ENCODE data around the gene MRPS16. TPM values are rescaled to one million over a fixed set of nuclear protein-coding genes. Genes with fewer than 3 reads are reported as not detected.

MRPS16 gene
- total RNA-seq, 1 donor from 2014 or later, result 35.4 TPM

Small RNA genes within 50 kb of the gene (small RNA-seq; reads per million reads assigned to genes)
- gene RNU6-833P (ENCODE audit: low replicate concordance), result not detected

Other genes with a start within 250 kb of the MRPS16 start
- 65.1 TPM for gene P4HA1, start 155.8 kb downstream of the MRPS16 start, total RNA-seq
- 0.59 TPM for gene NUDT13, start 142.2 kb downstream of the MRPS16 start, total RNA-seq
- 25.8 TPM for gene ECD, start 84.6 kb downstream of the MRPS16 start, total RNA-seq
- 25.6 TPM for gene FAM149B1, start 84.5 kb downstream of the MRPS16 start, total RNA-seq
- 17.2 TPM for gene DNAJC9, start 5.4 kb downstream of the MRPS16 start, total RNA-seq
- 3.4 TPM for gene CFAP70, start 106.2 kb upstream of the MRPS16 start, total RNA-seq
- 47.4 TPM for gene ANXA7, start 161.4 kb upstream of the MRPS16 start, total RNA-seq
- gene MSS51, start 180.9 kb upstream of the MRPS16 start, total RNA-seq, result 9.1 TPM
- gene PPP3CB, start 243.4 kb upstream of the MRPS16 start, total RNA-seq, result 61.3 TPM

Data from skin of body (tissue), 2 donors.